Activated CD8-positive, alpha-beta T cell treated with anti-CD3 and anti-CD28 coated beads, Interleukin-2, amount 10 ng/mL, durations not matched to agents 7 days and 5 days (primary cell): ENCODE measurements around the gene ANTXR1. TPM values are rescaled to one million over a fixed set of nuclear protein-coding genes. Genes with fewer than 3 reads are reported as not detected.

ENCODE experiments used
- ATAC-seq: fragments of 150-1000 bp; cut with Tn5 transposase; one replicate; pipeline ENCODE4 v1.10.0; 2021; ENCODE audit warnings: moderate library complexity
- CTCF ChIA-PET: fragments of 350-600 bp; sonication (Branson Sonifier 250); formaldehyde crosslinking; loops from one replicate; lab custom pipeline; 2021; ENCODE audit warnings: antibody characterized with exemption; lab: Charles Lee
- POLR2A ChIA-PET: fragments of 350-600 bp; sonication (Branson Sonifier 250); formaldehyde crosslinking; loops from one replicate; lab custom pipeline; 2021; ENCODE audit warnings: antibody characterized with exemption; lab: Charles Lee
- DNase-seq: peaks from one replicate; pipeline ENCODE4 v3.0.0-alpha.2; 2020
- H3K27ac Mint-ChIP-seq: one replicate; pipeline ENCODE4 v1.8.0; 2021; ENCODE audit warnings: mild to moderate bottlenecking, mixed read lengths
- H3K27me3 Mint-ChIP-seq: one replicate; pipeline ENCODE4 v1.8.0; 2021; ENCODE audit warnings: low read depth, mixed read lengths
- H3K36me3 Mint-ChIP-seq: one replicate; pipeline ENCODE4 v1.8.0; 2021; ENCODE audit warnings: low read depth, mixed read lengths
- H3K4me1 Mint-ChIP-seq: one replicate; pipeline ENCODE4 v1.8.0; 2021; ENCODE audit warnings: low read depth, mixed read lengths
- H3K4me3 Mint-ChIP-seq: one replicate; pipeline ENCODE4 v1.8.0; 2021; ENCODE audit warnings: mild to moderate bottlenecking, mixed read lengths
- H3K9me3 Mint-ChIP-seq: one replicate; pipeline ENCODE4 v1.8.0; 2022; ENCODE audit warnings: mixed read lengths; ENCODE audit not compliant: insufficient read depth
- total RNA-seq, 2 experiments: library from RNA; stranded (reverse); gene quantifications; one replicate each; pipeline ENCODE4 v1.2.3, GENCODE V29; 2021

Gene ANTXR1
- total RNA-seq, 2 experiments from 2014 or later = 0.05 TPM; not detected in 1

DNA sequence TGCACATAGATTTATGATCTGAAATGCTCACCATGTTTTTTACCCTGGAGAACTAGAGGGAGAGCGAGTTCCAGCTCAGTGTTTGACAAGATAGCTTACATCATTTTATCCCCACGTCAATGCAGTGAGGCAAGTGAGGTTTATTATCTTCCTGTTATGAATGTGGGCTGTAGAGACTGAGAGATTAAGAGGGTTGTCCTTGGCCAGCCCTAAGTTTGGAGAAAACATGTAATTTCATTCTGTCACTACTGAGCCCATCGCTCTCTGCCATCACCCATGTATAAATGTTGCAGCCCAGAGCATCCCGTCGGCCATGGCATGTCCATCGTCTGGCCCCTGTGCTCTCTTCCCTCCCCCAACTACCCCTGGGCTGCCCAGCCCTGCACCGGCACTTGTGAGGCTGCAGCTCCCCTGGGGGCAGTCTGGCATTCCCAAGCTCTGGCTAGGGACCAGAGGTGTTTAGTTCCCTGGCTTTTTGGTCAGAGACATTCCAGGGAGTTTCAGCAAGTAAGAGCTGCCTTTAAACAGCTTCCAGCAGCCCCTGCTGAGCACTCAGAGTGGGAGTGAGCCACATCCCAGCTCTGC lies 136.7 kb downstream of the ANTXR1 start:
- H3K27ac Mint-ChIP-seq = no peak overlapping the region
- POLR2A ChIA-PET = no interaction called here

DNA sequence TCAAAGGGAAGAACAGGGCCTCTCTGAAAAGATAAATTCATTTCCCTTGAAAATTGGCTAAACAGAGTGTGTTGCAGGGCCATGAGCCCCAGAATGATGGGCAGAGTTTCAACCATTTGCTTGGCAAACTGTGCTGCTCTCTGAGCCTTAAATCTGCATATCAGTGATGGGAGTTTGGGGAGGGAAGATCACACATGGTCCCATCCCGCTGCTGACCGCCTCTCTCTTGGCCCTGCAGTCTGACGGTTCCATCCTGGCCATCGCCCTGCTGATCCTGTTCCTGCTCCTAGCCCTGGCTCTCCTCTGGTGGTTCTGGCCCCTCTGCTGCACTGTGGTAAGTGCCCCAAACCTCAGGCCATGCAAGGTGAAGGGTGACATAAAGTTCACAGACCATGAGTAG lies 139.0 kb downstream of the ANTXR1 start:
- peaks cover 1% of the 10 kb centered on the region for H3K27me3 Mint-ChIP-seq
- H3K9me3 Mint-ChIP-seq = no peaks in the 10 kb centered on the region
- H3K27ac Mint-ChIP-seq = no peak overlapping the region
- DNase-seq (no peak), ATAC-seq (no peak)
- H3K4me1 Mint-ChIP-seq = no peaks in the 10 kb centered on the region
- no peak overlapping the region for H3K4me3 Mint-ChIP-seq
- ChIA-PET POLR2A (no interaction called here), CTCF (no interaction called here)
- H3K36me3 Mint-ChIP-seq = no peaks in the 10 kb centered on the region

More for the DNA sequence above, 136.7 kb downstream of the ANTXR1 start:
- CTCF ChIA-PET = interaction anchor here (1.2 kb wide), 1 partner anchor 23 kb away, joined by 4 read pairs; no protein-coding TSS in a partner anchor
- ATAC-seq = no peak
- peaks cover 1% of the 10 kb centered on the region for H3K27me3 Mint-ChIP-seq
- no peaks in the 10 kb centered on the region for H3K4me1 Mint-ChIP-seq
- H3K36me3 Mint-ChIP-seq = no peaks in the 10 kb centered on the region
- no peak for DNase-seq
- no peaks in the 10 kb centered on the region for H3K9me3 Mint-ChIP-seq
- H3K4me3 Mint-ChIP-seq = no peak overlapping the region

DNA sequence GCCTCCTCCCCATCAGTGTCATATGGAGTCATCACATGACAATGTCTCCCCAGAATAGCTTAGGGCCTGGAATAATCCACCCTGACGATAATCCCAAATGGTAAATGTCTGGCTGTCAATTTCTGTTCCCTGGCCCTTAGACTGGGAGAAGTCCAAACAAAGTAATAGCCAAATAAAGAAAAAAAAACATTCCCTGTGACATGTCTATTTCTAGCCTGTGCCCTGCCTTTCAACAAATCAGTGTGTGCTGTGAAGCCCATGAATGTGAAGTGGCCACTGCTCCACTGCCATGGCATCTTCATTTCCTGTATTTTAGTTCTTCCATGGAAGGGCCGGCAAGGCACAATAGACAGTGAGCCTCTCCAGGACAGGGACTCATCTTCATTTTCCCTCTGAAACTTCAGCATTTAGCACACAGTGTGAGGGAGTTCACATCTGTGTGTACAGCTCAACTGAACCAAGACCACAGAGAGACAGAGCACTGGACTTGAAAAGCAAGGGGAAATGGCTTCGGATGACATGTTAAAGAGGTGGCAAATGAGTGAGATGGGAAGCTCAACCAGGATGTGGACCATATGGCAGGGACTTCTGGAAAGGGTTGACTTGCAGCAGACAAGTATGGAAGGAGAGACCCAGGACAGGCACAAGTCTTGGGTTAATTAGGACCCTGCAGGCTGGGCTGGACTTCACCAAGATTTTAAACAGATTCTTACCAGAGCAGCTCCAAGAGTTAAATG lies 140.0 kb downstream of the ANTXR1 start:
- Mint-ChIP-seq H3K4me1 (no peaks in the 10 kb centered on the region), H3K36me3 (no peaks in the 10 kb centered on the region)
- POLR2A ChIA-PET = no interaction called here

DNA sequence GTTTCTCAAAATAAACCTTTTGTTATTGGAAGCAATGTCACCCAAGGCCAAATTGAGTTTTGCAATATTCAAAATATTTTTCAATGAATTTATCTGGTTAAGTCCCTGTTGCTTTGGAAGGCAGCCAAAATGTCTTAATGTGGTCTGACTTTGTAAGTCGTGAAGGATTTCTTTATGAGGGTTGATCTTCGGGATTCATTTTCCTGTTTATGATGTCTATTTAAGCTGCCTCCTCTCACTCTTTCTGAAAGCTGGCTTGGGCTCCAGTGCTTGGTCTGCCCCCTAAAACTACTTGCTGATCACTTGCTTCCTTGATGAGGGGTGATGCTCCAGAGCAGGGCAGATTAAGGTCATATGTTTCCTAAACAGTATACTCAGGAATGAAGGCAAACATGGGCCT lies 141.1 kb downstream of the ANTXR1 start:
- H3K4me3 Mint-ChIP-seq = no peak overlapping the region
- CTCF ChIA-PET = no interaction called here

More for the DNA sequence above, 140.0 kb downstream of the ANTXR1 start:
- DNase-seq = no peak
- CTCF ChIA-PET = no interaction called here
- Mint-ChIP-seq H3K27ac (no peak overlapping the region), H3K4me3 (no peak overlapping the region), H3K27me3 (no peaks in the 10 kb centered on the region), H3K9me3 (no peaks in the 10 kb centered on the region)
- ATAC-seq = no peak

GRCh38 chr2:69156624-69157023 lies 143.6 kb downstream of the ANTXR1 start:
- Mint-ChIP-seq H3K27me3 (peaks cover 6% of the 10 kb centered on the region), H3K4me1 (no peaks in the 10 kb centered on the region), H3K4me3 (no peak overlapping the region), H3K9me3 (no peaks in the 10 kb centered on the region), H3K36me3 (no peaks in the 10 kb centered on the region), H3K27ac (no peak overlapping the region)
- ATAC-seq (no peak), DNase-seq (no peak)
- CTCF ChIA-PET = no interaction called here
- POLR2A ChIA-PET = no interaction called here

More for the DNA sequence above, 141.1 kb downstream of the ANTXR1 start:
- POLR2A ChIA-PET = no interaction called here
- no peak overlapping the region for H3K27ac Mint-ChIP-seq
- H3K9me3 Mint-ChIP-seq = no peaks in the 10 kb centered on the region
- no peaks in the 10 kb centered on the region for H3K27me3 Mint-ChIP-seq
- ATAC-seq = no peak
- no peaks in the 10 kb centered on the region for H3K36me3 Mint-ChIP-seq
- no peak for DNase-seq
- H3K4me1 Mint-ChIP-seq = no peaks in the 10 kb centered on the region

- Mint-ChIP-seq H3K4me3 (no peak overlapping the region), H3K9me3 (no peaks in the 10 kb centered on the region), H3K27ac (no peak overlapping the region), H3K4me1 (no peaks in the 10 kb centered on the region), H3K36me3 (no peaks in the 10 kb centered on the region), H3K27me3 (peaks cover 6% of the 10 kb centered on the region)
- ATAC-seq (no peak), DNase-seq (no peak)
- CTCF ChIA-PET = no interaction called here
- POLR2A ChIA-PET = no interaction called here
These were observed 144.5 kb downstream of the ANTXR1 start for GRCh38 chr2:69157441-69157840.

- H3K27ac Mint-ChIP-seq = no peak overlapping the region
- no peaks in the 10 kb centered on the region for H3K4me1 Mint-ChIP-seq
- H3K27me3 Mint-ChIP-seq = peaks cover 14% of the 10 kb centered on the region
- H3K9me3 Mint-ChIP-seq = no peaks in the 10 kb centered on the region
- ATAC-seq (no peak), DNase-seq (no peak)
- ChIA-PET POLR2A (no interaction called here), CTCF (no interaction called here)
- H3K4me3 Mint-ChIP-seq = no peak overlapping the region
- H3K36me3 Mint-ChIP-seq = no peaks in the 10 kb centered on the region
These were observed 147.0 kb downstream of the ANTXR1 start for GRCh38 chr2:69159986-69160385.

DNA sequence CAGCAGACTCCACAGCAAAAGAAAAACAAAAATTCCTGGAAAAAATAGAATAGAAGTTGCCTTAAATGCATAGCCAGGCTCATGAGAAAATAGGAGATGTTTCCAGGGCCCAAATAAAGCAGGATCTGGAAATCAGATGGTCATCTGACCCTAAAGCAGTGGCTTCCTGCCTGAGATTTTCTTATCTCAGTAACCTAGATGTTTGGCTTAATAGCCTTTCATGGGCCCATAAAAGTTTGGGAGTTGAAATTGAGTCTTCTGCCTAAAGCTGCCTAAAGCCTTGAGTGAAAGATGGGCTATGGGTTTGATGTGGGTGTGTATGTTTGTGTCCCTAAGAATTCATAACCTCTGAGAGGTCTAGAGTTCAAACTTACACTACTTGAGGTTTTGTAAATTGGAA lies 149.1 kb downstream of the ANTXR1 start:
- CTCF ChIA-PET = no interaction called here
- H3K4me3 Mint-ChIP-seq = no peak overlapping the region
- no peaks in the 10 kb centered on the region for H3K36me3 Mint-ChIP-seq
- H3K27me3 Mint-ChIP-seq = peaks cover 25% of the 10 kb centered on the region
- no peaks in the 10 kb centered on the region for H3K4me1 Mint-ChIP-seq
- no peak for DNase-seq
- H3K9me3 Mint-ChIP-seq = no peaks in the 10 kb centered on the region
- no peak overlapping the region for H3K27ac Mint-ChIP-seq
- no peak for ATAC-seq
- POLR2A ChIA-PET = no interaction called here

DNA sequence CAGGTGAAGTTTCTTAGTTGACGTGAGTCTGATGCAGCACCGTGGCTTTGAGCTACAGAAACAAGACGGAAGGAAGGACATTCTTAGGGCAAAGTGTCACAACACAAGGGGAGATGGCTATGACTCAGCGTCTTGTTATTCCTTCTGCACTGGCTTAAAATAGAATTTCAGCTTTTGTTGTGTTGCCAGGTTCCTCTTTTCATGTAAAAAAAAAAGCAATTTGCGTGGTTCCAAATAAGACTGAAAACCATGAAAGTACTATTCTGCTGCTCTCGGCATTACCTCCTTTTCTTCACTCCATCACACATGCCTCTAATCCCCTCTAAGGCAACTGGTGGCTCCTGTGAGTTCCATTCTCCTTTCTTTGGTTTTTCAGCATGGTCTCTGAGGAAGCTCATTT lies 150.1 kb downstream of the ANTXR1 start:
- Mint-ChIP-seq H3K9me3 (no peaks in the 10 kb centered on the region), H3K4me1 (no peaks in the 10 kb centered on the region), H3K4me3 (no peak overlapping the region), H3K36me3 (no peaks in the 10 kb centered on the region), H3K27me3 (peaks cover 25% of the 10 kb centered on the region), H3K27ac (no peak overlapping the region)
- ATAC-seq (no peak), DNase-seq (no peak)
- POLR2A ChIA-PET = no interaction called here
- CTCF ChIA-PET = interaction anchor here (1.1 kb wide), 1 partner anchor 21 kb away, joined by 3 read pairs; no protein-coding TSS in a partner anchor

DNA sequence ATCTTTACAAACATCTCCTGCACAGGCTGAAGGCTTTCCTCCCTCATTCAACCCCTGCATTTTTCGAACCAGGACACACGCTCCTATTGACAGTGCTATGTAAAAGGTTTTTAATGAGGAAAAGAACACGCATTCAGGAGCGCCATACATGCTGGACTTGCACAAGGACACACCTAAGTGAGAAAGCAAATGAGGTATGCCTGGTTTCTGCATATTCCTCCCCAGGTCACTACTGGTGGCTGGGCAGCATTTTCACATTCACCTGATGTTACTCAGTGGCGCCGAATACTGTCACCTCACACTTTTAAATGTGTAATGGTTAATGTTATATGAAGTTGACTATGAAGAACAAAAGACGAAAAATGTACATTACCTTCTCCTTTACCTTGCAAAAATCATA lies 150.6 kb downstream of the ANTXR1 start:
- peaks cover 25% of the 10 kb centered on the region for H3K27me3 Mint-ChIP-seq
- H3K9me3 Mint-ChIP-seq = no peaks in the 10 kb centered on the region
- H3K4me1 Mint-ChIP-seq = no peaks in the 10 kb centered on the region
- H3K36me3 Mint-ChIP-seq = no peaks in the 10 kb centered on the region
- ChIA-PET POLR2A (no interaction called here), CTCF (interaction anchor here (1.1 kb wide), 1 partner anchor 21 kb away, joined by 3 read pairs; no protein-coding TSS in a partner anchor)
- DNase-seq = no peak
- no peak overlapping the region for H3K27ac Mint-ChIP-seq
- no peak for ATAC-seq
- H3K4me3 Mint-ChIP-seq = no peak overlapping the region

- DNase-seq = no peak
- H3K27me3 Mint-ChIP-seq = peaks cover 25% of the 10 kb centered on the region
- no peak overlapping the region for H3K4me3 Mint-ChIP-seq
- ChIA-PET CTCF (interaction anchor here (1.0 kb wide), 1 partner anchor 49 kb away, joined by 5 read pairs; no protein-coding TSS in a partner anchor), POLR2A (no interaction called here)
- no peak for ATAC-seq
- H3K9me3 Mint-ChIP-seq = no peaks in the 10 kb centered on the region
- H3K36me3 Mint-ChIP-seq = no peaks in the 10 kb centered on the region
- no peaks in the 10 kb centered on the region for H3K4me1 Mint-ChIP-seq
- H3K27ac Mint-ChIP-seq = no peak overlapping the region
These were observed 151.2 kb downstream of the ANTXR1 start for GRCh38 chr2:69164061-69164778.
